Endothelial cell (in vitro differentiated cells): Measurements from ENCODE around the gene SP3. TPM values are rescaled to one million over a fixed set of nuclear protein-coding genes. Genes with fewer than 3 reads are reported as not detected.

Source experiments
- DNase-seq: peaks from one replicate; pipeline ENCODE4 v3.0.0; 2021; ENCODE audit warnings: low spot score
- H3K27ac Mint-ChIP-seq: one replicate; pipeline ENCODE4 v1.8.0; 2021; ENCODE audit warnings: mixed read lengths, inconsistent platforms; ENCODE audit not compliant: unreplicated experiment
- H3K27me3 Mint-ChIP-seq: one replicate; pipeline ENCODE4 v1.8.0; 2021; ENCODE audit warnings: mild to moderate bottlenecking, moderate library complexity, mixed read lengths, inconsistent platforms; ENCODE audit not compliant: unreplicated experiment
- H3K36me3 Mint-ChIP-seq: one replicate; pipeline ENCODE4 v1.8.0; 2021; ENCODE audit warnings: mild to moderate bottlenecking, low read depth, mixed read lengths, inconsistent platforms; ENCODE audit not compliant: unreplicated experiment
- H3K4me1 Mint-ChIP-seq: one replicate; pipeline ENCODE4 v1.8.0; 2021; ENCODE audit warnings: mild to moderate bottlenecking, mixed read lengths, inconsistent platforms; ENCODE audit not compliant: unreplicated experiment
- H3K4me3 Mint-ChIP-seq: one replicate; pipeline ENCODE4 v1.8.0; 2021; ENCODE audit warnings: mild to moderate bottlenecking, mixed read lengths, inconsistent platforms; ENCODE audit not compliant: unreplicated experiment
- H3K9me3 Mint-ChIP-seq: one replicate; pipeline ENCODE4 v1.8.0; 2021; ENCODE audit warnings: mixed read lengths, inconsistent platforms; ENCODE audit not compliant: unreplicated experiment
- total RNA-seq: library from RNA; stranded (reverse); fragmentation: NEBNext Ultra II Directional; extraction: Animal tissue kit (Norgen Biotek cat#: 25700); gene quantifications from one replicate; pipeline ENCODE4 v1.2.1, GENCODE V29; 2021; ENCODE audit not compliant: unreplicated experiment
- TF ChIP-seq, protein P1 (sequence below): fragments of 200-600 bp; sonication (generic); IDR thresholded peaks from one replicate; pipeline ENCODE4 v1.5.0; 2021; ENCODE audit warnings: antibody characterized with exemption; ENCODE audit not compliant: unreplicated experiment

SP3 gene
- total RNA-seq, 1 donor from 2014 or later: 76.2 TPM

DNA sequence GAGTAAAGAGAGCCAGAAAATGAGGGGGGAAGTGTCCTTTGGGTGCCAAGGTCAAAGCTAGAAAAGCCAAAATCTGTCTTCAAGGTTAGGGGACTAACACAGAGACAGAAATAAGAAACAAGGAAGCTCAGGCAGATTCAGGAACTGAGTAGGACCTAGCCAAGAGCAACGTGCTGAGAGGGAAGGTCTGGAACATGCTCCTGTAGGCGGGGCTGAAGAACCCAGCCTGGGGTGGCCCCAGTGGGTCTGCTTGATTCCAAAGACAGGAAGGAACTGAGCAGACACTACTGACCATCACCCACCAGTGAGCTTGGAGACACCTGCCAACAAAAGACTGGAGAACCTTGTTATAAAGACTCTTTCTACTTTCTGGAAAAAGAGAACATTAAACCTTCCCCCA, 105.1 kb downstream of the SP3 start:
- Mint-ChIP-seq H3K36me3 (no peaks in the 10 kb centered on the region), H3K4me1 (peaks cover 29% of the 10 kb centered on the region), H3K27me3 (peaks cover 2% of the 10 kb centered on the region), H3K9me3 (no peaks in the 10 kb centered on the region), H3K4me3 (no peak overlapping the region), H3K27ac (no peak overlapping the region)
- TF ChIP-seq, protein P1, sequence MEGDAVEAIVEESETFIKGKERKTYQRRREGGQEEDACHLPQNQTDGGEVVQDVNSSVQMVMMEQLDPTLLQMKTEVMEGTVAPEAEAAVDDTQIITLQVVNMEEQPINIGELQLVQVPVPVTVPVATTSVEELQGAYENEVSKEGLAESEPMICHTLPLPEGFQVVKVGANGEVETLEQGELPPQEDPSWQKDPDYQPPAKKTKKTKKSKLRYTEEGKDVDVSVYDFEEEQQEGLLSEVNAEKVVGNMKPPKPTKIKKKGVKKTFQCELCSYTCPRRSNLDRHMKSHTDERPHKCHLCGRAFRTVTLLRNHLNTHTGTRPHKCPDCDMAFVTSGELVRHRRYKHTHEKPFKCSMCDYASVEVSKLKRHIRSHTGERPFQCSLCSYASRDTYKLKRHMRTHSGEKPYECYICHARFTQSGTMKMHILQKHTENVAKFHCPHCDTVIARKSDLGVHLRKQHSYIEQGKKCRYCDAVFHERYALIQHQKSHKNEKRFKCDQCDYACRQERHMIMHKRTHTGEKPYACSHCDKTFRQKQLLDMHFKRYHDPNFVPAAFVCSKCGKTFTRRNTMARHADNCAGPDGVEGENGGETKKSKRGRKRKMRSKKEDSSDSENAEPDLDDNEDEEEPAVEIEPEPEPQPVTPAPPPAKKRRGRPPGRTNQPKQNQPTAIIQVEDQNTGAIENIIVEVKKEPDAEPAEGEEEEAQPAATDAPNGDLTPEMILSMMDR: no peak
- no peak for DNase-seq

DNA sequence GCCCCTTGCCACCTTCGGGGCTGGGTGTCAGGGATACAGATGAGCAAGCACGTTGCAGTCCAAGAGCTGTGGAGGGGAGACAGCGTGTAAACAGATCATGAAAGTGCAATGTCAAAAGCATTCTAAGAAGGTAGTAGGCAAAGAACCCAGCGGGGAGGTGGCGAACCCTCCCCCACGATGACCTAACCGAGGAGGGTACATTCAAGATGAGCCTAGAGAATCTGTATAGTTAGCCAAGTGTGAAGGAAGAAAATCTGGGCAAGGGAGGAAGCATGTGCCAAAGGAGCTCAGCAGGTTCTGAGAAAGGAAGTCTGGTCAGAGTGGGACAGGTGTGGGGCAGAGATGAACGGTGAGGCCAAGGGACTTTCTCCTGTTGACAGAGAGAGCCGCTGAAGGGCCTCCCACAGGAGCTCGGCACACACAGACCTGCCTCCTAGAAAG, 106.9 kb downstream of the SP3 start:
- H3K27me3 Mint-ChIP-seq: peaks cover 2% of the 10 kb centered on the region
- H3K4me3 Mint-ChIP-seq: no peak overlapping the region
- DNase-seq: no peak
- peaks cover 29% of the 10 kb centered on the region for H3K4me1 Mint-ChIP-seq
- TF ChIP-seq, protein P1: no peak
- no peaks in the 10 kb centered on the region for H3K9me3 Mint-ChIP-seq
- H3K27ac Mint-ChIP-seq: no peak overlapping the region
- no peaks in the 10 kb centered on the region for H3K36me3 Mint-ChIP-seq
